ENCODE data around the gene ATG101.

ATG101 gene

DNA sequence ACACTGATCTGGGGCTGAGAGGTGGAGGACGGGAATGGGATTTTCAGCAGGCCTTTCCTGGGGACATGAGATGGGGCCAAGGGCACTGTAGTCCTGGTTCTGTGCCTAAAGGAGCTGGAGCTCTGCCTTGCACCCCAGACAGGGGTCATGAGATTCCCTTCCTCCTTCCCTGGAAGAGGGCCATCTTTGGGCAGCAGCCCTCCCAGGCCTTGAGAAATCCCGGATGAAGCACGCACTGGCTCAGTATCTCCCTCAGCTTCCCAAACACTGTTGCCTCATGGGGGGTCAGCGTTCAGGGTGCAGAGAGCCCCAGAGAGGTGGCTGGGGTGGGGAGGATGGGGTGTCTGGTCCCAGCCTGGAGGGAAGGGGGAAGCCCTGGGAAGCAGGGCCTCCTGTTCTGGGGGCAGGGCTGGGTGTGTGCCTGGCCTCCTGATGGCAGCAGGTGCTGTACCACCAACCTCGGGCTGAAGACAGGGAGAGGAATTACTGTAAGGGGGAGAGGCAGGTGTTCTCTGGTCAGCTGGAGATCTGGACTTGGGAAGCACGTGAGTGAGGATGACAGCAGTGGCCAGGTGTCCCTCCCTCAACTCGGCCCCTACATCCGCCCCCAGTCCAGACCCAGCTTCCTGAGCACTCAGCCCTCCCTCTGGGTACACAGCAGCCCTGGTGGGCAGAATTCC, 26.9 kb upstream of the ATG101 start:
- DNase-seq: no peak

DNA sequence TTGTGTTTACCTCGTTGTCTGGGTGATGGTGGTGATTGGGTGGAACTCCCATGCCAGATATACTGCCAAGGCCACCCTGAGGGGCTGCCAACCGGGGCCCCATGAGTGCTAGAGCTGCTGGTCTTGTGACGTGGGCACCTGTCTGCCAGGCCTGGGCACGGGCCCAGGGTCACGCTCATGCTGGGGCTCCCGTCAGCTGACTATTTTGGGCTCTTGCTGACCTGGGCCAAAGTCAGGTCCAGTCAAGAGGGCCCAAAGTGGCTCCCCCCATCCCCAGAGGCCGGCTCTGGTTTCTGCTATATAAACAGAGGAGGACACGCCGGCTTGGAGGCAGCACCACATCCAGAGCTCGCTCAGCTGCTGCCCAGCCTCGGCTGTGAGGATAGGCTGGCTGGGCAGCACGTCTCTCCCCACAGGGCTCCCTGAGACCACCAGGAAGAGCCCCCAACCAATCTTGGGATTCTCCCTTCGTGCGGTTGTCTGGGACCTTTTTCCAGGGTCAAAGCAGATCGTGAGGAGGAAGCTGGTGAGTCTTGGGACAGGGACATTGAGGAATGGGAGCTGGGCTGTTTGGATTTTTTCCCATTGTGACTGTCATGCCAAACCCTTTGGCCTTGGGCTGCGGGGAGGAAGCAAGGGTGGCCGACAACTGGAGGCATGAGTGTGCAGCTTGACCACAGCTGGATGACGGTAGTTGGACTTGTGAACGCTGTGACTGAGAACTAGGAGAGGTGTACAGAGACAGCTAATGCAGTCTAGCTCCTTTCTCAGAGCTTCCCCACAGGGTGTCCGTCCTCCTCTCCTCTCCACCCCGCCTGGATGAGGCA, 26.2 kb upstream of the ATG101 start:
- DNase-seq: no peak

DNA sequence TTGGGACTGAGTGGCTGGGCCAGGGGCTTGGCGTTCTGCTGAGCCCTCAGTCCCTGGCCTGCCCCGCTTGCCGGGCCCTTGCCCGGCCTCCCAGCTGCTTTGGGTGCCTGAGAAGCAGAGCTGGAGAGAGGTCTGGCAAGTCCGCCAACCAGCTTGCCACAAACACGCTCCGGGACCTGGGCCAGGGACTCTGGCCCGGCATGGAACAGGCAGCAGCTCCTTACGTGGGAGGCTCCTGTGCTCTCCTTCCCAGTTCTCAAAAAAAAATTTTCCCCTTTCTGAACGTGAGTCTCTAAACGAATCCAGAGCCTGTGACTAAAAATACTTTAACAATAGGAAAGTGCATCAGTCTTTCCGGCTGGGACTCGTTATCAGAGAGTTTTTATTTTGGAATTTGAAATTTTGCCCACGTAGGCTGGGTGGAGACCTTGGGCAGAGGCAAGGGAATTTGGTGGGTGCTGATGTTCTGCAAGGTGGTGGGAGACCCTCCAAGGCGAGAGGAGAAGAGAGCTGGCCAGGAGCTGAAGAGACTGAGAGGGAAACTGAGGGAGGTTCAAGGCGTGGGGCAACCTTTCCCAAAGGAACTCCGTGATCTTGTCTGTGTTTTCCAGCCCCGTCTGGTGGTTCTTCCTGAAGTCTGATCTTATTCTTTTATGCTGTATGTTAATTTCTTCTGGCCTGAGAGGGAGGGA, 25.3 kb upstream of the ATG101 start:
- DNase-seq: no peak

DNA sequence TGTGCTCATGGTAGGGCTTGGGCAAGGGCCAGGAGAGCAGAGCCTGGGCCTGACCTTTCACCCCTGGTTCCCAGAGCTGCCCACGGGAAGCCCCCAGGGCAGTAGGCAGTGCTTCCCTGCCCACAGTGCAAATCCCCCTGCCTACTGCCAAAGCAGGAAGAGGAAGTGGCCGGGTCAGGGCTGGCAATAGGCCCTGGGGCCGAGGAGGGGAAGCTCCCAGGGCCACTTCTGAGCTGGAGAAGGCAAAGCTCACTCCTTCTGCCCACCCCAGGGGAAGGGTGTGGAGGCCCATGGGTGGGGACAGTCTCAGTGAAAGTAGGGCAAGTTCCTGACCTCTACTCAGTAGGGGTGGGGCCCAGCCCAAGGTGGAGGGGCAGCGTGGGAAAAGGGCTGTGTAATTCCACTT, 24.0 kb upstream of the ATG101 start:
- no peak for DNase-seq

DNA sequence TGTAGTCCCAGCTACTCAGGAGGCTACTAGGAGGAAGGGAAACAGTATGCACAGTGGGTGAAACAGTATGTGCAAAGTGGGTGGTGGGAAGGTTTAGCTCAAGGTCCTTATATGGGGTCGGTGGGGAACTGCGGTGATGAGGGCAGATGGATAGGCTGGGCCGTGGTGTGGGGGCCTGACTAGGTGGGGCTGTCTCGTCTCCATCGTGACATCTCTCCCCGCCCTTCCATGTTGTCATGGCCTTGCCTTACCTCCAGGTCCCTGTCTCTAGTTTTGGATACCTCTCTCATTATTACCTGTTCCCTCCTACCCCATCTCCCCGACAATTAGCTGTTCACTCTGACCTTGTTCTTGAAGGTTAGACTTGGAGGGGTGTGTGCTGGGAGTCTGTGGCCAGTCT, 22.9 kb upstream of the ATG101 start:
- DNase-seq: no peak

DNA sequence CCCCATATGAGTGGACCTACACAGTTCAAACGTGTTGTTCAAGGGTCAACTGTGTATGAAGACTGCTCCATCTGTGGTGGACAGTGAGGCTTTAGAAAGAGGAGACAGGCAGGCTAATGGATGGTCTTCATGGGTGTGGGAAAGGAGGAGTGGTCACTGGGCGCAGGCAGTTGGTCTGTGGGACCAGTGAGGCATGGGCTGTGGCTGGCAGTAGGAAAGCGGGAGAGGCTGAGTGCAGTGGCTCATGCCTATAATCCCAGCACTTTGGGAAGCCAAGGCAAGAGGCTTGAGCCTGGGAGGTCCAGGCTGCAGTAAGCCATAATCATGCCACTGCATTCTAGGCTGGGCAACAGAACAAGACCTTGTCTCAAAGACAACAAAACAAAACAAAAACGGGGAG, 20.5 kb upstream of the ATG101 start:
- no peak for DNase-seq

DNA sequence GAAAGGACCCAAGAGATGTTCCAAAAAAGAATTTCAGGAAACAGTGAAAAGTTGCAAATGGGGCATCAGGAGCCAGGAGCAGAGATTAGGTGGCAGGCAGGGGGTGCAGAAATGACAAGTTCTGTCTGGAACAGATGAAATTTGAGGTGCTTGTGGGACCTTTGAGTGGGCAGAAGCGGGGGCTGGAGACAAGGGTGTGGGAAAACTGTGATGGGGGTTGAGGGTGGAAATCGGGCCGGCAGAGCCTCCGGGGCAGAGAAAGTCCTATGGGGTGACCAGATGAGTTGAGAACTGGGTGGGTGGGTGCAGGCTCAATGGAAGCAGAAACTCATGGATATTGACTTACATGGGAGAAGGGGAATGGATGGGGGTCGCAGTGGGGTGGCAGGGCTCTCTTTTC, 20.1 kb upstream of the ATG101 start:
- DNase-seq: no peak

DNA sequence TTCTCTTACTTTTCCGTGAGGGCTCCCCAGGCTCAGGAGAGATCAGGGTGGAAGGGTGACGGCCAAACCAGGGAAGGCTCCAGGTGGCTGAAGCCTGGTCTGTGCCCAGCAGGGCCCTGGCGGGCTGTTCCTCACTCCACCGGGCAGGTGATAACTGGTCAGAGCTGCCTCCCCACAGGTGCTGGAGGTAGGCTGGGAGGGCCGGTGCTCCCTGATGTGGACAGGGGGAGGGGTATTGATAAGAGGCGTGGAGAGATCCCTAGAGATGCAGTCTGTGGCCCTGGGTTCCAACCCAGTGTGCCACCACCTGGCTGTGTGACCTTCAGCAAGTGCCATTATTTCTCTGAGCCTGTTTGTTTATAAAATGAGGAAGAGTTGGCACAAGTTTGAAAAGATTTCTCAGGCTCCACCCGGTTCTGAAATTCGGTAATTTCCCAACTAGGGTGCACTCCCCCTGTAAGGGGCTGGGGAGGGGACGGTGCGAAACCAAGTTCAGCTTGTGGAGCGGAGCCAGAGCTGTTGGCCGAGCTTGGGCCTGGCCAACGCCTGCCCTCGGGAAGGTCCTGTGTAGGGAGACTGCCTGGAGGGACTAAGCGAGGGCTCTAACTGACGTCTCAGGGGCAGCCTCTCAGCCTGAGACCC, 19.5 kb upstream of the ATG101 start:
- peak; percentile 6 for DNase-seq

DNA sequence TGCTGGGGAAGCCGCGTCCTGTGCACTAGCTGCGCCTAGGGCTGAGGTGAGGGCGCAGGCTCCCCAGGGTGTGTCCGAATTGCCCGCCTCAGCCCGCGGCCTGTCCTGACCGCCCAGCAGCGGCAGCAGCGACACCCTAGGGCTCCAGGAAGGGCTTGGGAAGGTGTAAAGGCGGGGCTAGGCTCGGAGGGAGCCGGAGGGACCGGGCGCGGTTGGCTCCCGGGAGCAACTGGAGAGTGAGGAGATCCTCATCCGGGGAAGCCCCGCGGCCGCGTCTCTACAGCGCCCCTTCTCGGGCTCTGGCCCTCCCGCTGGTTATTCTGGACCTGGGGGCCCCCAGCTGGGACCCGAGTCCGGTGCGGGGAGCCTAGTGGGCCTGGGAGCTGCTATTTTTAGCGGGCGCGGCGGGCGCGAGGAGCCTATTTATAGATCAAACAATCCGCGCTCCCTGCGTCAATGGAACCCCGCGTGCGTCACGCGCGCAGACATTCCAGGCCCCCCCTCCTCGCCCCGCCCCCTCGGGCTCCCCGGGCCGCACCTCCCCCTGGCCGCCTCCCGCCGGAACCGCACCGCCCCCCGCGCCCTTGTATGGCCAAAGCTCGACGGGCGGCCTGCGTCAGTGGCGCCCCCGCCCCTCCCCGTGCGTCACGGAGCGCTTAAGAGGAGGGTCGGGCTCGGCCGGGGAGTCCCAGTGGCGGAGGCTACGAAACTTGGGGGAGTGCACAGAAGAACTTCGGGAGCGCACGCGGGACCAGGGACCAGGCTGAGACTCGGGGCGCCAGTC, 18.8 kb upstream of the ATG101 start, which contains the start of gene NR4A1:
TSS of gene NR4A1 (plus strand) at position 685 of the 784 bp plus-strand sequence. CDS start 2,887 bp downstream, outside the sequence.
- peak; percentile 96 for DNase-seq

DNA sequence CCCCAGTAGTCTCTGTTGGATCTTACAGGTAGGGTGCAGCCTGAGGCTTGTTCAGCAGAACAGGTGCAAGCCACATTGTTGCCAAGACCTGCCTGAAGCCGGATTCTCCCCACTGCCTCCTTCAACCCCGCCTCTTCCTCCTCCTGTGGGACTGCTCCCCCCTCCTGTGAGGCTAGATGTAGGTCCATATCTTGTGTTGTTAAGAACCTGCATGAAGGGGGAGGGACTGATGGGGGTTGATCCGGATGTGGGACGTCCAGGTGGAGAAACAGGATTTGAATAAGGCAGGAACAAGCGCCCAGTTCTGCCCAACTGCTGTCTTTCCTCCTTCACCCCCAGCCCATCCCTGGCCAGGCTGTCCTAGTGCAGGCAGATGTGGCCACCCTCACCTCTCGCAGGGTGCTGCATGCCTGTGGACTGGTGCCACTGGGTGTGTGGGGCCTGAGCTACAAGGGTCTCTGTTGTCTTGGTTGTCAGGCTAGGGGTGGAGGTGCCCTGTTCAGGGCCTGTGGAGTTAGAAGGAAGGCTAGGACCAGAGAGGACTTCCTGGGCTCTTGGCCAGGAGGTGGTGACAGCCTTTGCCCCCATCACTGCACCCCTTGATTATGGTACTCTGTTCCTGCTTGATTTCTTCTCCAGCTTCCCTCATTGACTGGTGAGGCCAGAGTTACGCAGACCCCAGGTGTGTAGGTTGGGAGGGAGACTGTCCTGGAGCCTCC, 17.2 kb upstream of the ATG101 start:
- DNase-seq: no peak

DNA sequence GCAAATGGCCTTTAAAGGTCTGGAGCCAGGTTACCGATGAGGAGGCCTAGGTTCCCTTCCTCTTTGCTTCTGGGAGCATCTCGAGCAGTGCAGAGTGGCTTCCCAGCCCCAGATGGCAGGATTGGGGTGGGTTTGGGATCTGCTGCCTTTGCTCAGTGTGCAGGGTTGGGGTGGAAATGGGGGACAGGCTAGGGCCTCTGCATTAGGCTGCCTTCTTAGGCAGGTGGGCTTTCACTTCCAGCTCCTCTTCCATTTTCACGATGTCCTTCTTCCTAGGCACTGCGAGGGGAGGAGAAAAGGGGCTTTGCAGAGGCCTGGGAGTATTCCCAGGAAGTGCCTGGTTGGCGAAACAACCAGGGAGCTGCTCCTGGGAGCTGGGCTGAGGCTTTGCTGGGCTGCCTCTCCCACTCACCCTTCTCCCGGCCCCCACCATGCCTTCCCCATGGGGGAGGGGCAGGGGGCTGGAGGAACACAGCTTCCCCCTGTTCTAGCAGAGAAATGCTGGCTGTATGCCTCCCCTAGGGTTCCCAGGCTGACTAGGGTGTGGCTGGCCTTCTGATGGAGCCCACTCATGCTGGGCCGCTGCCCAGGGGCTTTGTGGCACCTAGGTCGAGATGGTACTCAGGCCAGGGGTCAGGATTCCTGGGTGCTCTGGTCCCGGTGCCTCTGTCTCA, 16.1 kb upstream of the ATG101 start:
- DNase-seq: no peak

DNA sequence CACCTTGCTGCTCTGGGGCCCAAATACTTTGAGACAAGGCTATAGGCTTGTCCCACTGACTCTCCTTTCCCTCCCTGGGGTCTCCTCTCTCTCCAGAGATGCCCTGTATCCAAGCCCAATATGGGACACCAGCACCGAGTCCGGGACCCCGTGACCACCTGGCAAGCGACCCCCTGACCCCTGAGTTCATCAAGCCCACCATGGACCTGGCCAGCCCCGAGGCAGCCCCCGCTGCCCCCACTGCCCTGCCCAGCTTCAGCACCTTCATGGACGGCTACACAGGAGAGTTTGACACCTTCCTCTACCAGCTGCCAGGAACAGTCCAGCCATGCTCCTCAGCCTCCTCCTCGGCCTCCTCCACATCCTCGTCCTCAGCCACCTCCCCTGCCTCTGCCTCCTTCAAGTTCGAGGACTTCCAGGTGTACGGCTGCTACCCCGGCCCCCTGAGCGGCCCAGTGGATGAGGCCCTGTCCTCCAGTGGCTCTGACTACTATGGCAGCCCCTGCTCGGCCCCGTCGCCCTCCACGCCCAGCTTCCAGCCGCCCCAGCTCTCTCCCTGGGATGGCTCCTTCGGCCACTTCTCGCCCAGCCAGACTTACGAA, 15.4 kb upstream of the ATG101 start:
- DNase-seq: no peak

DNA sequence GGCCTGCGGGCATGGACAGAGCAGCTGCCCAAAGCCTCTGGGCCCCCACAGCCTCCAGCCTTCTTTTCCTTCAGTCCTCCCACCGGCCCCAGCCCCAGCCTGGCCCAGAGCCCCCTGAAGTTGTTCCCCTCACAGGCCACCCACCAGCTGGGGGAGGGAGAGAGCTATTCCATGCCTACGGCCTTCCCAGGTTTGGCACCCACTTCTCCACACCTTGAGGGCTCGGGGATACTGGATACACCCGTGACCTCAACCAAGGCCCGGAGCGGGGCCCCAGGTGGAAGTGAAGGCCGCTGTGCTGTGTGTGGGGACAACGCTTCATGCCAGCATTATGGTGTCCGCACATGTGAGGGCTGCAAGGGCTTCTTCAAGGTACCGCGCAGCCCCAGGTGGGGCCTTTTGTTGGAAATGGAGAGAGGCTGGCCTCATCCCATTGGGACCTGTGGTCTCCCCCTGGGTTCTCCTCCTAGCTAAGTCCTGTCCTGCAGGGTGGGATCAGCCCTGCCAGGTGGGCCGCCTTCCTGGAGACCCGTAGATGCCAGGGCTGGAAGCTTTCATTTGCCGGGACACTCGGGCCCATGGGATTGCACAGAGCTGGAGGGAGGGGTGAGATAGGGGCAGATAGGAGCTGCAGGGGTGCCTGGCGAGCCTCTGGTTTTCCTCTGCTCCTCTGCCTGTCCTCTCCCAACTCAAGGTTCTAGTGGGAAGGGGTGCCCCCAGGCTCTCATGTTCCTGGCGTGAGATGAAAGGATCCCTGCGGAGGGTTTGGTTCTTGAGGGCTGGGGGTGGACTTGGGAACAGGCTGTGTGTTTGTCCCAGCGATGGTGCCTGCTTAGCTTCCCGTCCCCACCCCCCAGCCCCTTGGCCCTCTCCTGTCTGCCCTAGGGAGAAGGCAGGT, 14.7 kb upstream of the ATG101 start:
- no peak for DNase-seq

DNA sequence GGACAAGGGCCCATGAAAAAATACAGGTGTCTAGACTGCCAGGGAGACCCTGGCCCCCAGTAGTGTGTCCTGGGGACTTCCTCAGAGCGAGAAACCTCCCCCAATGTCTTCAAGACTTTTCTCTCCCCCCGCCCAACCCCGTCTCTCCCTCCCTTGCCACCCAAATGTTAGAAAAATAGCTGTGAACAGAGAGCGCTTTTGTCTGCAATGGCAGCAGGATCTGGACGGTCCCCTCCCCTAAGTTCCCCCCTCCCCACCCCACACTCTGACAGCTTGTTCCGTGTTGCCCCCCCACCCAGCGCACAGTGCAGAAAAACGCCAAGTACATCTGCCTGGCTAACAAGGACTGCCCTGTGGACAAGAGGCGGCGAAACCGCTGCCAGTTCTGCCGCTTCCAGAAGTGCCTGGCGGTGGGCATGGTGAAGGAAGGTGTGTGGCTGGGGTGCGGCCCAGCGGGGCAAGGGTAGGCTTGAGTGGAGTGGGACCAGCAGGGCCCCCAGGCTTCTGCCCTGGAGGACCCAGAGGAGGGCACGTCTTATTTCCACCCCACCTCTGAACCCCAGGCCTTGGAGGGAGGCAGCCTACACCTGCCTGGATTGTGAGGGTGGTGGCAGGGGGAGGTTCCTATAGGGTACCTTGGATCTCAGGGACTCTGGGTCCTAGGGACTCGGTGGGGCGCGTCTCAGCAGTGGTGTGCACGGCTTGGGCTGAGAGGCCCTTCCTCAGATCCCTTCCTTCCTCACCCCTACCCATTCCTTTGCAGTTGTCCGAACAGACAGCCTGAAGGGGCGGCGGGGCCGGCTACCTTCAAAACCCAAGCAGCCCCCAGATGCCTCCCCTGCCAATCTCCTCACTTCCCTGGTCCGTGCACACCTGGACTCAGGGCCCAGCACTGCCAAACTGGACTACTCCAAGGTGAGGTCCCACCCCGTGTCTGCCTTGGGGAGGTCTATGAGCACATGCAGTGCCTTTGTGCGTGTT, 13.8 kb upstream of the ATG101 start:
- DNase-seq: no peak

DNA sequence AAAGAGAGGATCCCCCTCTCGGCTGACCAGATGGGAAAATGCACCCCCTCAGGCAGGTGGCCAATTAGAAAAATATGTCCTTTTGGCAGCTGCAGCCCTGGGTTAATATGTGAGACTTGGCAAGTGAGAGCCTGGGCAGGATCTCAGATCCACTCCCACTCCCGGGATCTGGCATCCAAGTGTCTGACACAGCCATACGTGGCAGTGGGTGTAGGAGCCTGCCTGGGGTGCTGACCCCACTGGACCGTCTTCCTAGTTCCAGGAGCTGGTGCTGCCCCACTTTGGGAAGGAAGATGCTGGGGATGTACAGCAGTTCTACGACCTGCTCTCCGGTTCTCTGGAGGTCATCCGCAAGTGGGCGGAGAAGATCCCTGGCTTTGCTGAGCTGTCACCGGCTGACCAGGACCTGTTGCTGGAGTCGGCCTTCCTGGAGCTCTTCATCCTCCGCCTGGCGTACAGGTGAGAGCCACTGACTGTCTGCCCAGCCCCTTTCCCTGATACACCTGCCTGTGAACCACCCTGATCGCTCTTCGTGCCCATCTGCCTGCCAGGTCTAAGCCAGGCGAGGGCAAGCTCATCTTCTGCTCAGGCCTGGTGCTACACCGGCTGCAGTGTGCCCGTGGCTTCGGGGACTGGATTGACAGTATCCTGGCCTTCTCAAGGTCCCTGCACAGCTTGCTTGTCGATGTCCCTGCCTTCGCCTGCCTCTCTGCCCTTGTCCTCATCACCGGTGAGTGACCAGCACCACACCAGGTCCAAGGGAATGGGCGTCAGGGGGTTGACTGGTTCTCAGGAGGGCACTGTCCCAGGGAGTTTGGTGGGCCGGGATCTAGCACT, 12.8 kb upstream of the ATG101 start:
- no peak for DNase-seq

DNA sequence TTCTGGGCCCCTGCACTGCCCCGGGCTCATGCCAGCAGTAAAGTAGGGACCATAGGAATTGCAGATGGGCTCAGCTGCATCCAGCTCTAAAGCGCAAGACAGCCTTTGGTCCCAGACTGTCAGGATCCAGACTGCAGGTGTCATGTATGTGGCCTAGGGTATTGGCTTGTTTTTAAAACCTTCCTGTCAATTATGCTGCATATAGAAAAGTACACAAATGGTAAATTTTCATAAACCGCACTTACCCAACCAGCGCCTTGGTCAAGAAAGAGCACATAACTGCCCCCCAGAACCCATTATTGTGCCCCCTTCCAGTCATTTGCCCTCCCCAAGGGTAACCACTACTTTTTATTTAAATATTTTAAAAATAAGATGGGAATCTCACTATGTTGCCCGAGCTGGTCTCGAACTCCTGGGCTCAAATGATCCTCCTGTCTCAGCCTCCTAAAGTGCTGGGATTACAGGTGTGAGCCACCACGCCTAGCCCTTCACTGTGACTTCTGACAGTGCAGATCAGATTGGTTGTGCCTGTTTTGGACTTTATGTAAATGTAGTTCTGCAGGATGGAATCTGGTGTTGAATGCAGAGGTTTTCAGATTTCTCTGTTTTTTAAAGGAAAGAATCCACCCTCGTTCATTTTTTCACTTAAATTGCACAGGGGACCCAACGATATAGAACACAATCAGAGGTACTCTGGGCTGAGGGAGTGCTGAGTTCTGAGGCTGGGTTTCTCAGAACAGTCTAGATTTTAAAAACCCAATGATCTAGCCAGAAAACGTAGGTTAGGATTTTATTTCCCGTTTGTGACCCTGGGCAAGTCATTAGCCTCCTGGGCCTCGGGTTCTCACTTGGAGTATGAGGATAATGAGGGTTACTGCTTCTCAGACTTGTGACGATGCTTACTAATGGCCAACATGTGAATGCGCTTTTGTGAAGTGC, 11.9 kb upstream of the ATG101 start:
- DNase-seq: no peak

All from activated effector memory CD4-positive, alpha-beta T cell treated with Interleukin-2 at 50 U/mL for 16 hours (primary cell).